Measurements from ENCODE around the gene ATF6B. TPM values are rescaled to one million over a fixed set of nuclear protein-coding genes. Genes with fewer than 3 reads are reported as not detected.

The ATF6B gene
- total RNA-seq, 4 donors from 2014 or later: 41.5 to 63.5 (median 57.3) TPM

GRCh38 chr6:32082935-32083334 is 45.1 kb downstream of the ATF6B start:
- H3K27ac ChIP-seq: peak overlapping the region in 1 of 3 donors; percentile 17
- peak in 1 of 2 donors; percentile 15 for DNase-seq
- WGBS, 2 donors: 84 to 88% methylated on average over 9 of the region's 9 CpGs
- intact Hi-C loops (cut with DNase I): no loop called here
- H3K4me3 ChIP-seq (replicated peaks in 1 of 3): no peak overlapping the region
- H3K4me1 ChIP-seq: peaks cover 9 to 33% of the 10 kb centered on the region in 2 donors
- no peaks in the 10 kb centered on the region for H3K36me3 ChIP-seq
- TF ChIP-seq POLR2A (IDR thresholded peaks at IDR 0.05) (no peak), CTCF (IDR thresholded peaks at IDR 0.05) (no peak)
- no peaks in the 10 kb centered on the region for H3K27me3 ChIP-seq
- H3K9me3 ChIP-seq: no peaks in the 10 kb centered on the region

GRCh38 chr6:32082478-32082877 is 45.6 kb downstream of the ATF6B start:
- Histone ChIP-seq H3K27ac (peak overlapping the region in 1 of 3 donors; percentile 52), H3K4me1 (peaks cover 8 to 28% of the 10 kb centered on the region in 2 donors), H3K27me3 (no peaks in the 10 kb centered on the region), H3K9me3 (no peaks in the 10 kb centered on the region), H3K4me3 (replicated peaks in 1 of 3) (no peak overlapping the region), H3K36me3 (no peaks in the 10 kb centered on the region)
- DNase-seq: no peak
- intact Hi-C loops (cut with DNase I): no loop called here
- WGBS, 2 donors: 64 to 65% methylated on average over 6 of the region's 6 CpGs
- no peak for TF ChIP-seq POLR2A (IDR thresholded peaks at IDR 0.05)
- TF ChIP-seq CTCF (IDR thresholded peaks at IDR 0.05): no peak

GRCh38 chr6:32081168-32081990 is 46.7 kb downstream of the ATF6B start:
- intact Hi-C loops (cut with DNase I): no loop called here
- Histone ChIP-seq H3K4me3 (replicated peaks in 1 of 3) (no peak overlapping the region), H3K36me3 (no peaks in the 10 kb centered on the region), H3K27ac (peak overlapping the region in 2 of 3 donors; percentile 46 to 52), H3K27me3 (no peaks in the 10 kb centered on the region), H3K4me1 (peaks cover 0 to 17% of the 10 kb centered on the region in 2 donors), H3K9me3 (no peaks in the 10 kb centered on the region)
- DNase-seq: peak in 1 of 2 donors; percentile 25
- TF ChIP-seq CTCF (IDR thresholded peaks at IDR 0.05): no peak
- no peak for TF ChIP-seq POLR2A (IDR thresholded peaks at IDR 0.05)
- 66 to 68% methylated on average over 13 to 20 of the region's 22 CpGs for WGBS, 2 donors

- no peaks in the 10 kb centered on the region for H3K9me3 ChIP-seq
- TF ChIP-seq POLR2A (IDR thresholded peaks at IDR 0.05): no peak
- no peak for TF ChIP-seq CTCF (IDR thresholded peaks at IDR 0.05)
- intact Hi-C loops (cut with DNase I): no loop called here
- no peak overlapping the region for H3K27ac ChIP-seq
- no peaks in the 10 kb centered on the region for H3K36me3 ChIP-seq
- no peaks in the 10 kb centered on the region for H3K27me3 ChIP-seq
- DNase-seq: no peak
- H3K4me1 ChIP-seq: peaks cover 0 to 10% of the 10 kb centered on the region in 2 donors
- 70 to 73% methylated on average over 7 of the region's 7 CpGs for WGBS, 2 donors
- H3K4me3 ChIP-seq (replicated peaks in 1 of 3): no peak overlapping the region
These were observed 48.3 kb downstream of the ATF6B start for GRCh38 chr6:32079566-32080290.
